Mesothelial cell of epicardium (in vitro differentiated cells): ENCODE measurements around the gene TMEM134. TPM values are rescaled to one million over a fixed set of nuclear protein-coding genes. Genes with fewer than 3 reads are reported as not detected.

Source experiments
- DNase-seq, 2 experiments: peaks; one replicate each; pipeline ENCODE4 v3.0.0; 2021; ENCODE audit warnings: low spot score in 2 of 2; ENCODE audit not compliant: unreplicated experiment in 2 of 2
- H3K27ac Mint-ChIP-seq: 2 replicates; pipeline ENCODE4 v1.8.0; 2021; ENCODE audit warnings: mixed read lengths
- H3K27me3 Mint-ChIP-seq: 2 replicates; pipeline ENCODE4 v1.8.0; 2021; ENCODE audit warnings: low read depth, mixed read lengths
- H3K36me3 Mint-ChIP-seq: 2 replicates; pipeline ENCODE4 v1.8.0; 2021; ENCODE audit warnings: mixed read lengths
- H3K4me1 Mint-ChIP-seq: 2 replicates; pipeline ENCODE4 v1.8.0; 2021; ENCODE audit warnings: mixed read lengths
- H3K4me3 Mint-ChIP-seq: 2 replicates; pipeline ENCODE4 v1.8.0; 2021; ENCODE audit warnings: mild to moderate bottlenecking, moderate library complexity, mixed read lengths
- H3K9me3 Mint-ChIP-seq: 2 replicates; pipeline ENCODE4 v1.8.0; 2021; ENCODE audit warnings: mixed read lengths
- total RNA-seq: library from RNA; stranded (reverse); gene quantifications from 3 replicates; pipeline ENCODE4 v1.2.1, GENCODE V29; 2021
- TF ChIP-seq, protein P1 (sequence below): fragments of 200-600 bp; sonication (generic); IDR thresholded peaks from one replicate; pipeline ENCODE4 v1.5.0; 2021; ENCODE audit warnings: antibody characterized with exemption; ENCODE audit not compliant: unreplicated experiment

The TMEM134 gene
- total RNA-seq, 1 donor from 2014 or later, result 69.3 TPM

DNA sequence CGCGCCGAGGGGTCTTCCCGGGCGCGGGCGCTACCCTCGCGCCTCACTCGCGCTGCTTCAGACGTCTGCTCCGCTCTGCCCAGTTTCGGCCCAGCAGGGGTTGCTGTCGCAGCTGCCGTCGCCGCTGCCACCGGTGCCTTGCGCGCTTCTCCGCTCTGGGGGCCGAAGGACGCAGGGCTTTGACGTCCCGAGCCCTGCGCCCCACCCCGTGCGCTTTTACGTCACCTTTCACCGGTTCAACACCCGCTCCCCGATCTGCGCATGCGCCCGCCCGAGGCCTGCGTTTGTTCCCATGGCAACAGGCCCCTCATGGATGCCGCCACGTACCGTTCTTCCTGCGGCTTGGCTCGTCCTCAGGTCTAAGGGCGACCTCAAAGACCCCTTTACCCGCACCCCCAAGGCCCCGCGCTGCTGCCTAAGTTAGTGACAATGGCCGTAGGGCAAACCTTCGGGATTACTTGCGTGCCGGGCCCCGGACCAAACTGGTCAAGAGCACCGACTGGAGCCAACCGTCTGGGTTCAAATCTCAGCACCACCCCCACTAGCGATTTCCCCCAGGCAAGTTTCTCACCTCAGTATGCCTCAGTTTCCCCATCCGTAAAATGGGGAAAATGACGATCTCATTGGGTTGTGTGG is 39.6 kb upstream of the TMEM134 start:
- peak overlapping the region; percentile 79 for H3K4me3 Mint-ChIP-seq
- peaks cover 24% of the 10 kb centered on the region for H3K27me3 Mint-ChIP-seq
- H3K9me3 Mint-ChIP-seq, result no peaks in the 10 kb centered on the region
- H3K27ac Mint-ChIP-seq, result peak overlapping the region; percentile 96
- peak; percentile 94 to 98 for DNase-seq
- H3K36me3 Mint-ChIP-seq, result no peaks in the 10 kb centered on the region
- H3K4me1 Mint-ChIP-seq, result peaks cover 24% of the 10 kb centered on the region
- TF ChIP-seq, protein P1, sequence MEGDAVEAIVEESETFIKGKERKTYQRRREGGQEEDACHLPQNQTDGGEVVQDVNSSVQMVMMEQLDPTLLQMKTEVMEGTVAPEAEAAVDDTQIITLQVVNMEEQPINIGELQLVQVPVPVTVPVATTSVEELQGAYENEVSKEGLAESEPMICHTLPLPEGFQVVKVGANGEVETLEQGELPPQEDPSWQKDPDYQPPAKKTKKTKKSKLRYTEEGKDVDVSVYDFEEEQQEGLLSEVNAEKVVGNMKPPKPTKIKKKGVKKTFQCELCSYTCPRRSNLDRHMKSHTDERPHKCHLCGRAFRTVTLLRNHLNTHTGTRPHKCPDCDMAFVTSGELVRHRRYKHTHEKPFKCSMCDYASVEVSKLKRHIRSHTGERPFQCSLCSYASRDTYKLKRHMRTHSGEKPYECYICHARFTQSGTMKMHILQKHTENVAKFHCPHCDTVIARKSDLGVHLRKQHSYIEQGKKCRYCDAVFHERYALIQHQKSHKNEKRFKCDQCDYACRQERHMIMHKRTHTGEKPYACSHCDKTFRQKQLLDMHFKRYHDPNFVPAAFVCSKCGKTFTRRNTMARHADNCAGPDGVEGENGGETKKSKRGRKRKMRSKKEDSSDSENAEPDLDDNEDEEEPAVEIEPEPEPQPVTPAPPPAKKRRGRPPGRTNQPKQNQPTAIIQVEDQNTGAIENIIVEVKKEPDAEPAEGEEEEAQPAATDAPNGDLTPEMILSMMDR, result no peak

DNA sequence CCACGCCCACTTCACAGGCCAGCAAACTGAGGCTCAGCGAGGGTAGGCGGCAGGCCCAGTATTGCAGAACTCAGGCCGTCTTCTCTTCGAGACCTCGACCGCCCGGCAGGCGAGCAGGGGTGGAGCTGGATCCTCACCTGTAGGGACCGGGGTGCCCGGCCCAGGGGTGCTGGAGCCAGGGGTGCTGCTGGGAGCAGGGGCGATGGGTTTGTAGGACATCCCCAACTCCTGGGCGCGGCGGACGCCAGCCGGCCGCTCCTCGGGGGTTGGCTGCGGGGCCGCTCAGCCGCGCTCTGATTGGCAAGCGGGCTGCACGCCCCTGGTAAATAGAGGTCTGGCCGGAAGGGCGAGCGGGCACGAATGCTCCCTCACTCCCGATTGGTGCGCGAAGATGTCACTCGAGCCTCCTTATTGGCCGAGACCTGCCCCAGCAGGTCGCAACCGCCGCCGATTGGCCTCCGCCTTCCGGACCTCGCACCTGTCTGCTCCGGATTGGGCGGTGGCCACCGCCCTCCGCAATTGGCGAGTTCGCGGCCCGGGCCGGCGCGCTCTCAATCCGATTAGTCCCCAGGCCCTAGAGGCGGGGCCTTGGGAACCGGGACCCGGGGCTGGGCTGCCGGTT is 38.9 kb upstream of the TMEM134 start, which contains the start of gene CDK2AP2:
Gene CDK2AP2 (minus strand): TSS at position 299 of the 622 bp plus-strand sequence. CDS start 80 bp downstream, at position 219.
- Mint-ChIP-seq H3K27ac (peak within 1 kb of the TSS; percentile 96), H3K4me3 (peak within 1 kb of the TSS; percentile 79), H3K4me1 (peaks cover 28% of the 10 kb centered on the region), H3K27me3 (peaks cover 22% of the 10 kb centered on the region), H3K36me3 (no peaks in the 10 kb centered on the region), H3K9me3 (no peaks in the 10 kb centered on the region)
- DNase-seq, result peak; percentile 95 to 97
- TF ChIP-seq, protein P1, result no peak

DNA sequence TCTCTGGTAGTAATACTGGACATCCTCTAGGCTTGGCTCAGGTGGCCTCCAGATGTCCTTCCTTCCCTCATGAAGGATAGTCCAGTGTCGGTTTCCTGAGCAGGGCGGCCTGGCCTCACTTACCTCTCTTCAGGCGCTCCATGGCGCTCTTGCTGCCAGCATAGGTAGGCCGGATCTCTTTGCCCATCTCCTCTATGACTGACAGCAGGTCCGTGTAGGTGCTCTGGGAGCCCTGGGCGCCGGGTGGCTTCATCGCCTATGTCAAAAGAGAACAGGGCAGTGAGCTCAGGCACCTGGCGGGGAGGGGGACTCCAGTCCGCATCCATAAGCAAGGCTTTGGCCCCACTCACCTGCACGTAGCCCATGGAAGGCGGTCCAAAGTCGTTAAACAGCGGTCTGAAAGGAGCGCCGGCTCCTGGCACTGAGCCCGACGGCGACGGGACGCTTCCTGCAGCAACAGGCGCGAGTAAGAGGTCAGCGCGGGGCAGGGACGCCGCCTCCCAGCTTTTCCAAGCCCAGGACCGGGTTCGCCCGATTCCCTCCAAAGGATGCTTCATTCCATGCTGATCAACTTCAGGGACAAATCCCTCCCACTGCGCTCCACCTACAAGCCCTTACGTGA is 38.3 kb upstream of the TMEM134 start:
- no peak for DNase-seq
- no peaks in the 10 kb centered on the region for H3K9me3 Mint-ChIP-seq
- TF ChIP-seq, protein P1, result no peak
- no peaks in the 10 kb centered on the region for H3K36me3 Mint-ChIP-seq
- peak overlapping the region; percentile 72 for H3K27ac Mint-ChIP-seq
- H3K4me3 Mint-ChIP-seq, result peak overlapping the region; percentile 79
- peaks cover 19% of the 10 kb centered on the region for H3K27me3 Mint-ChIP-seq
- H3K4me1 Mint-ChIP-seq, result peaks cover 31% of the 10 kb centered on the region

DNA sequence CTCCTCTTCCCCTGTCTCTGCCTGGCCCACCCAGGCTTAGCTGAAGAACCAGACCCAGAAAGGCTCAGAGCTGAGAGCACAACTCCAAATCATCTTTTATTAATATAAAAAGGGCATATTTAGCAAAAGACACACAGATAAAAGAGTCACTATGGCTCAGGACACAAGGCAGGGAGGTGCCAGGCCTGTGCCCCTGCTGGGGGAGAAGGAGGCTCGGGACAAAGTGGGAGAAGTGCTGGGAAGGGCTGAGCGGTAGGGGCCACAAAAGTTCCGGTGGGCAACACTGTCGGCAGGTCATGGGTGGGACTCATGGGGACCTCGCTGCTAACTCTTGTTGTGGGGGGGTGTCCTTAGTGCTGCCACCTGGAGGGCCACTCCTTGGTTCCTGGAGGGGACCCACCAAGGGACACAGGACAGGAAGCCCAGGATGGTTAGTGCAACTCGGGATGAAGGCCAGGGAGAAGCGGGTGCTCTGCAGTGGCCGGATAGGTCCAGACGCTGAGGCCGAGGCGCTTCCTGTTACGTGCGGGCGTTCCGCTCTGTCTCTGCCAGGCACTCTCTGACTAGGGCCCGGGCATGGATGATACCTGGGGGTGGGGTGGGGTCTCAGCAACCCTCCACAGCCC is 37.5 kb upstream of the TMEM134 start:
- TF ChIP-seq, protein P1, result peak; percentile 34
- no peak for DNase-seq
- Mint-ChIP-seq H3K36me3 (no peaks in the 10 kb centered on the region), H3K4me1 (peaks cover 31% of the 10 kb centered on the region), H3K4me3 (peak overlapping the region; percentile 79), H3K27ac (peak overlapping the region; percentile 79), H3K27me3 (peaks cover 16% of the 10 kb centered on the region), H3K9me3 (no peaks in the 10 kb centered on the region)

DNA sequence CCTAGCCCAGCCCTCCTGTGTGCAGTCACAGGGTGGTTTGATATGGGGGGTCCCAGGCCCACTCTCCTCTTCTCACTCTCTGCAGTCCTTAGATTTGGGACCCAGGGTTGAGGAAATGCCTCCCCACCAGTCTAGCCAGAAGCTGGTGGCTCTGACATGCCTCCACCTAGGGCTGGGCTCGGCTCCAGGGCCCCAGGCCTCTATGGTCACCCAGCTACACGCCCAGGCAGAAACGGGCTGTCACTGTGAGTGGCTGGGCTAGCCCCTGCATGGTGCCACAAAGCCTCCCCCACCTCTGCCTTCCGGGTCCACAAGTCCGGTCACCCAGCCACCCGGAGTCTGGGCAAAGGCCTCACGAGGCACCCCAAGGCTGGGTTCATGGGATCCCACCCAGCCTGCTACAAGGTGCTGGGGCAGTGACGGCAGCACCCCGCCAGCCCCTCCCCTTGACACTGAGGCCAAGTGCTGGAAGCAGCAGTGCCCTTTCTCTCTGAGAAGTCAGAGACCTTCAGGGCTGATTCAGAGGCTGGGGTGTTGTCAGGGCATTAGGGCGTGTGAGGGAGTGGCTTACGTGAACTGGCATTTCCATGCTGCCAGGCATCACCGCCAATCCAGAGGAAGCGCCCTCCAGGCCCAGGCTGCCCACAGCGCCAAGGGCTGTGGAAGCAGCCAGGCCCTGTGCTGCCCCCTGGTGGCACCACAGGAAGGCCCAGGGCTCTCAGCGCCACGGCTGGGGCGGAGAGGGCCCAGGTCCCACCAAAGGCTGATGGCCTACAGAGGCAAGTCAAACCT is 36.8 kb upstream of the TMEM134 start:
- H3K4me3 Mint-ChIP-seq, result peak overlapping the region; percentile 79
- H3K27ac Mint-ChIP-seq, result peak overlapping the region; percentile 89
- peak; percentile 68 to 87 for DNase-seq
- H3K4me1 Mint-ChIP-seq, result peaks cover 31% of the 10 kb centered on the region
- TF ChIP-seq, protein P1, result peak; percentile 88
- H3K9me3 Mint-ChIP-seq, result no peaks in the 10 kb centered on the region
- peaks cover 4% of the 10 kb centered on the region for H3K36me3 Mint-ChIP-seq
- peaks cover 10% of the 10 kb centered on the region for H3K27me3 Mint-ChIP-seq
